ENCODE data around the gene RAB25. TPM values are rescaled to one million over a fixed set of nuclear protein-coding genes. Genes with fewer than 3 reads are reported as not detected.

Gene RAB25
- total RNA-seq, 5 donors from 2014 or later (not counting 1 experiment from before 2014, with no cell fraction given), result 0.26 to 2.3 (median 1.9) TPM

- POLR2A ChIA-PET, result interaction anchor here (0.5 to 1.7 kb wide), 7 partner anchors 9 to 1059 kb away, joined by 3 to 8 read pairs (median 5); partner anchors contain the start of gene PRCC (in 1 of the 2)
- Mint-ChIP-seq H3K4me3 (peak overlapping the region; percentile 29 to 62 (median 43)), H3K27ac (peak overlapping the region; percentile 52 to 63), H3K27me3 (peaks cover 18 to 21% of the 10 kb centered on the region in 2 donors), H3K4me1 (peaks cover 36 to 64% (median 51%) of the 10 kb centered on the region in 3 donors), H3K36me3 (peaks cover 17% of the 10 kb centered on the region), H3K9me3 (no peaks in the 10 kb centered on the region)
- WGBS (ENCODE audit: insufficient coverage), result no CpG with 5 or more reads among the region's 8 CpGs
- peaks cover 5 to 35% of the 10 kb centered on the region in 2 experiments for H3K27me3 ChIP-seq (replicated peaks in 1 of 2; ENCODE audit: control insufficient read depth in 2 of 2, extremely low read depth in 1 of 2, insufficient read depth in 2 of 2, low read length in 1 of 2)
- H3K36me3 ChIP-seq (ENCODE audit: control insufficient read depth in 2 of 2, extremely low read depth in 1 of 2, insufficient read depth in 1 of 2, low read length in 1 of 2), result no peaks in the 10 kb centered on the region
- peaks cover 0 to 54% of the 10 kb centered on the region in 2 experiments for H3K4me1 ChIP-seq (ENCODE audit: control insufficient read depth in 1 of 2, extremely low read depth in 1 of 2, insufficient read depth in 2 of 2, low read length in 2 of 2)
- peak overlapping the region in 1 of 2 donors; percentile 7 for H3K4me3 ChIP-seq (ENCODE audit: control insufficient read depth in 1 of 2, extremely low read depth in 1 of 2, low read length in 1 of 2)
- no peak for ATAC-seq (replicated peaks in 1 of 4)
- no peaks in the 10 kb centered on the region for H3K9me3 ChIP-seq
- no peak overlapping the region for H3K27ac ChIP-seq (ENCODE audit: low read length)
- DNase-seq, result no peak
- CTCF ChIA-PET, result interaction anchor here in 1 of 2 donors (0.6 to 1.0 kb wide), 2 partner anchors 15 to 21 kb away, joined by 3 to 4 read pairs; no protein-coding TSS in a partner anchor
Measured at GRCh38 chr1:156118177-156118868, 57.4 kb downstream of the RAB25 start.

GRCh38 chr1:156119503-156120209, 58.7 kb downstream of the RAB25 start:
- peak in 1 of 4 experiments; percentile 37 for ATAC-seq (replicated peaks in 1 of 4)
- CTCF ChIA-PET, result interaction anchor here in 1 of 2 donors (0.5 kb wide), 1 partner anchor 27 kb away, joined by 4 read pairs; no protein-coding TSS in a partner anchor
- H3K9me3 Mint-ChIP-seq, result no peaks in the 10 kb centered on the region
- H3K4me3 Mint-ChIP-seq, result peak overlapping the region in 1 of 3 donors; percentile 31
- H3K27me3 Mint-ChIP-seq, result peaks cover 14 to 16% of the 10 kb centered on the region in 2 donors
- POLR2A ChIA-PET, result interaction anchor here in 1 of 2 donors (0.7 to 1.7 kb wide), 2 partner anchors 10 to 86 kb away, joined by 4 to 6 read pairs; no protein-coding TSS in a partner anchor
- no peaks in the 10 kb centered on the region for H3K36me3 ChIP-seq (ENCODE audit: control insufficient read depth in 2 of 2, extremely low read depth in 1 of 2, insufficient read depth in 1 of 2, low read length in 1 of 2)
- peaks cover 43 to 66% (median 57%) of the 10 kb centered on the region in 3 donors for H3K4me1 Mint-ChIP-seq
- H3K9me3 ChIP-seq, result no peaks in the 10 kb centered on the region
- peaks cover 4 to 25% of the 10 kb centered on the region in 2 experiments for H3K27me3 ChIP-seq (replicated peaks in 1 of 2; ENCODE audit: control insufficient read depth in 2 of 2, extremely low read depth in 1 of 2, insufficient read depth in 2 of 2, low read length in 1 of 2)
- no peak overlapping the region for H3K4me3 ChIP-seq (ENCODE audit: control insufficient read depth in 1 of 2, extremely low read depth in 1 of 2, low read length in 1 of 2)
- peaks cover 17% of the 10 kb centered on the region for H3K36me3 Mint-ChIP-seq
- H3K4me1 ChIP-seq (ENCODE audit: control insufficient read depth in 1 of 2, extremely low read depth in 1 of 2, insufficient read depth in 2 of 2, low read length in 2 of 2), result peaks cover 0 to 56% of the 10 kb centered on the region in 2 experiments
- peak overlapping the region; percentile 34 to 58 for H3K27ac Mint-ChIP-seq
- peak in 2 of 35 experiments; percentile 37 to 47 for DNase-seq
- H3K27ac ChIP-seq (ENCODE audit: low read length), result no peak overlapping the region
- 80% methylated on average over 1 of the region's 3 CpGs for WGBS (ENCODE audit: insufficient coverage)

Other genes with a start within 250 kb of the RAB25 start
- 100 to 1,000 TPM; 101 to 113 (median 105) TPM for gene GON4L, start 203.9 kb upstream of the RAB25 start, total RNA-seq
- 10 to 100 TPM in 2 of 5 donors, 1 to 10 TPM in 3; 8.6 to 19.8 (median 9.0) TPM for gene SYT11, start 201.6 kb upstream of the RAB25 start, total RNA-seq
- gene RIT1, start 149.8 kb upstream of the RAB25 start, total RNA-seq, result 10 to 100 TPM; 35.3 to 56.4 (median 39.2) TPM
- gene KHDC4, start 126.7 kb upstream of the RAB25 start, total RNA-seq, result 100 to 1,000 TPM in 1 of 5 donors, 10 to 100 TPM in 4; 44.5 to 102 (median 85.6) TPM
- not detected for gene RXFP4, start 119.5 kb upstream of the RAB25 start, total RNA-seq
- 100 to 1,000 TPM; 110 to 174 (median 167) TPM for gene ARHGEF2, start 82.6 kb upstream of the RAB25 start, total RNA-seq
- 100 to 1,000 TPM; 230 to 238 (median 232) TPM for gene SSR2, start 40.2 kb upstream of the RAB25 start, total RNA-seq
- gene UBQLN4, start 7.4 kb upstream of the RAB25 start, total RNA-seq, result 10 to 100 TPM; 21.9 to 39.6 (median 37.9) TPM
- gene LAMTOR2, start 6.4 kb upstream of the RAB25 start, total RNA-seq, result 10 to 100 TPM; 21.5 to 37.8 (median 35.2) TPM
- under 1 TPM; 0.03 to 0.58 (median 0.20) TPM for gene MEX3A, start 21.3 kb downstream of the RAB25 start, total RNA-seq
- 100 to 1,000 TPM in 2 of 5 donors, 10 to 100 TPM in 3; 40.3 to 970 (median 57.3) TPM for gene LMNA, start 53.6 kb downstream of the RAB25 start, total RNA-seq
- 10 to 100 TPM in 1 of 5 donors, 1 to 10 TPM in 4; 1.5 to 12.0 (median 2.2) TPM for gene SEMA4A, start 92.4 kb downstream of the RAB25 start, total RNA-seq
- 10 to 100 TPM; 16.8 to 24.5 (median 21.4) TPM for gene SLC25A44, start 132.9 kb downstream of the RAB25 start, total RNA-seq
- gene PMF1, start 151.8 kb downstream of the RAB25 start, total RNA-seq, result 10 to 100 TPM; 54.7 to 58.7 (median 57.6) TPM
- gene BGLAP, start 181.0 kb downstream of the RAB25 start, total RNA-seq, result 1 to 10 TPM; 1.8 to 7.1 (median 5.2) TPM
- gene PAQR6, start 186.9 kb downstream of the RAB25 start, total RNA-seq, result 1 to 10 TPM; 2.5 to 3.1 (median 2.9) TPM
- 10 to 100 TPM; 60.5 to 84.2 (median 81.3) TPM for gene SMG5, start 221.7 kb downstream of the RAB25 start, total RNA-seq
- gene TMEM79, start 223.2 kb downstream of the RAB25 start, total RNA-seq, result 10 to 100 TPM in 3 of 5 donors, 1 to 10 TPM in 2; 4.9 to 17.6 (median 17.3) TPM
- 10 to 100 TPM; 18.7 to 25.4 (median 24.1) TPM for gene GLMP, start 234.5 kb downstream of the RAB25 start, total RNA-seq
- under 1 TPM in 2 of 5 donors, not detected in 3; 0.39 to 0.88 TPM for gene VHLL, start 238.1 kb downstream of the RAB25 start, total RNA-seq

Data from T-cell (primary cell).